DMS53 (cell line): ENCODE measurements around the gene ARPC5.
A peak's percentile ranks its signal among the peaks of the same experiment; 100 is the strongest.

Source experiments
- DNase-seq: peaks from one replicate; lab custom pipeline; 2025; lab: John Stamatoyannopoulos, UW

Gene ARPC5

GRCh38 chr1:183585038-183585437 is 50.5 kb downstream of the ARPC5 start:
- peak; percentile 13 for DNase-seq

- DNase-seq: no peak
Measured at GRCh38 chr1:183584147-183584546, 51.4 kb downstream of the ARPC5 start.

GRCh38 chr1:183583466-183583865 is 52.1 kb downstream of the ARPC5 start:
- no peak for DNase-seq

- DNase-seq: no peak
Measured at GRCh38 chr1:183582021-183582713, 53.4 kb downstream of the ARPC5 start.

GRCh38 chr1:183580281-183580682 is 55.3 kb downstream of the ARPC5 start:
- peak; percentile 91 for DNase-seq

GRCh38 chr1:183578856-183579255 is 56.7 kb downstream of the ARPC5 start:
- no peak for DNase-seq

GRCh38 chr1:183577897-183578465 is 57.6 kb downstream of the ARPC5 start:
- DNase-seq: no peak

- DNase-seq: no peak
Measured at GRCh38 chr1:183576537-183576936, 59.0 kb downstream of the ARPC5 start.

- DNase-seq: no peak
Measured at GRCh38 chr1:183575606-183576005, 60.0 kb downstream of the ARPC5 start.

- DNase-seq: no peak
Measured at GRCh38 chr1:183572721-183573120, 62.9 kb downstream of the ARPC5 start.

GRCh38 chr1:183571678-183572268 is 63.8 kb downstream of the ARPC5 start:
- DNase-seq: no peak
